Psoas muscle (tissue), 8 donors: ENCODE data around the gene ARHGEF37. TPM values are rescaled to one million over a fixed set of nuclear protein-coding genes. Genes with fewer than 3 reads are reported as not detected.

Experiments used
- ATAC-seq, 4 donors: fragments of 200-7000 bp; cut with Tn5 transposase; one replicate each; pipeline ENCODE4 v1.9.1; 2020; ENCODE audit warnings: moderate library complexity in 3 of 4, mild to moderate bottlenecking in 2 of 4
- DNase-seq, 2 donors: peaks; one replicate each; pipeline ENCODE4 v3.0.0-alpha.2; 2020
- H3K27ac ChIP-seq: fragments of 200-600 bp; one replicate; pipeline ENCODE4 v1.8.0; 2022
- H3K27me3 ChIP-seq, 3 donors: fragments of 200-600 bp in 1 of 3; one replicate each; pipeline versions ENCODE4 v1.6.1 to v1.8.0; 2013 to 2022; ENCODE audit warnings: low read length in 2 of 3, mild to moderate bottlenecking in 2 of 3, moderate library complexity in 1 of 3; ENCODE audit not compliant: insufficient read depth in 3 of 3
- H3K36me3 ChIP-seq, 2 donors: fragments of 200-600 bp in 1 of 2; one replicate each; pipeline versions ENCODE4 v1.6.1 to v1.8.0; 2013 to 2022; ENCODE audit warnings: low read depth in 1 of 2, mild to moderate bottlenecking in 1 of 2, moderate library complexity in 1 of 2; ENCODE audit not compliant: insufficient read depth in 1 of 2
- H3K4me1 ChIP-seq: fragments of 200-600 bp; one replicate; pipeline ENCODE4 v1.8.0; 2022
- H3K4me3 ChIP-seq: fragments of 200-600 bp; one replicate; pipeline ENCODE4 v1.8.0; 2022; ENCODE audit warnings: mild to moderate bottlenecking
- H3K9me3 ChIP-seq: fragments of 200-600 bp; one replicate; pipeline ENCODE4 v1.8.0; 2022
- WGBS, 3 donors: extraction: QIAGEN DNeasy Blood & Tissue Kit; methylation state at CpG; one replicate each; pipeline versions ENCODE4 v1.1.6 to v1.1.7; 2013; 5-methylcytosine and 5-hydroxymethylcytosine counted together
- intact Hi-C, 2 donors: fragments of 100-400 bp; cut with DNase I; formaldehyde crosslinking; loops; one replicate each; pipeline versions ENCODE4 v1.11.0 to v1.14.2; 2022
- polyA plus RNA-seq, 3 donors: library from polyadenylated mRNA; stranded (reverse); fragments of 200-250 nt; gene quantifications; one replicate each; pipeline ENCODE4 v1.2.3, GENCODE V29; 2013
- total RNA-seq, 4 donors: library from RNA; stranded (reverse); fragmentation: NEBNext Ultra II Directional in 2 of 4; extraction: Animal tissue kit (Norgen Biotek cat#: 25700) in 2 of 4; gene quantifications; one replicate each; pipeline versions ENCODE4 v1.2.1 to v1.2.4, GENCODE V29; 2021 to 2023
- TF ChIP-seq, protein P1 (sequence below): fragments of 200-600 bp; IDR thresholded peaks from one replicate; pipeline ENCODE4 v1.8.0; 2022; ENCODE audit warnings: antibody characterized with exemption
- donor health status: healthy with polysubstance abuse.
- donor health status: DM: no; HTN: no; CAD: no; lungs with moderate emphysema.
- donor health status: Bipolar disorder and iron deficiency.
- donor health status: healthy.
- donor health status: DM: yes; HTN: yes; CAD: no.
- donor health status: DM: no; HTN: no; CAD: no.
- donor health status: DM: no; HTN: no; CAD: no.
- donor health status: DM: yes; HTN: yes; CAD: no.

The ARHGEF37 gene
- total and polyA plus RNA-seq, 7 donors, result 2.3 to 29.3 (median 13.4) TPM

- TF ChIP-seq, protein P1, sequence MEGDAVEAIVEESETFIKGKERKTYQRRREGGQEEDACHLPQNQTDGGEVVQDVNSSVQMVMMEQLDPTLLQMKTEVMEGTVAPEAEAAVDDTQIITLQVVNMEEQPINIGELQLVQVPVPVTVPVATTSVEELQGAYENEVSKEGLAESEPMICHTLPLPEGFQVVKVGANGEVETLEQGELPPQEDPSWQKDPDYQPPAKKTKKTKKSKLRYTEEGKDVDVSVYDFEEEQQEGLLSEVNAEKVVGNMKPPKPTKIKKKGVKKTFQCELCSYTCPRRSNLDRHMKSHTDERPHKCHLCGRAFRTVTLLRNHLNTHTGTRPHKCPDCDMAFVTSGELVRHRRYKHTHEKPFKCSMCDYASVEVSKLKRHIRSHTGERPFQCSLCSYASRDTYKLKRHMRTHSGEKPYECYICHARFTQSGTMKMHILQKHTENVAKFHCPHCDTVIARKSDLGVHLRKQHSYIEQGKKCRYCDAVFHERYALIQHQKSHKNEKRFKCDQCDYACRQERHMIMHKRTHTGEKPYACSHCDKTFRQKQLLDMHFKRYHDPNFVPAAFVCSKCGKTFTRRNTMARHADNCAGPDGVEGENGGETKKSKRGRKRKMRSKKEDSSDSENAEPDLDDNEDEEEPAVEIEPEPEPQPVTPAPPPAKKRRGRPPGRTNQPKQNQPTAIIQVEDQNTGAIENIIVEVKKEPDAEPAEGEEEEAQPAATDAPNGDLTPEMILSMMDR, result no peak
Observed at GRCh38 chr5:149541893-149542292, 39.4 kb upstream of the ARHGEF37 start.

DNA sequence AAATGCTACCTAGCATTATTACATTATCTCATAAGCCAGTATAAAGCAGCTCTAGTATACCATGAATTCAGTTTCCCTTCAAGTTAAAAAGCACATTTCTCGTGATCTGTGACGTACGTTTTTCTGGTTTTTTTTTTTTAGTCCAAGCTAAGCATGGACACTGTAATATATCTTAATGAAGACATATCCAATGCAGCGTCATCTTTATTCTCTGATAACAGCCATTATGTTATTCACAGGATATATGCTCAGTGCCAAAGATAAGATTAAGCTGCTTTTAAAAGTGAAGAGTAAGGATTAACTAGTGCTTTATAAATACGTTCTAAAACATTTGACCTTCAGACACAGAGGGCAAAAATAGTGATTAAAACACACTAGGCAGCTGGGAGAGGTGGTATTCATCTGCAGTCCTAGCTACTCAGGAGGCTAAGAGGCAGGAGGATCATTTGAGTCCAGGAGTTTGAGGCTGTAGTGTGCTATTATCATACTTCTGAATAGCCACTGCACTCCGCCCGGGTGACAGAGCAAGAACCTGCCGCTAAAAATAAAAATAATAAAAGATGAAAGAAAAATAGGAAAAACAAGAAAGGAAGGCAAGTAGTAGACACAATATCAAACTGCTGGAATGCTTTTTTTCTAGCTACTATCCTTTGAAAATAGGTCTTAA is 37.8 kb upstream of the ARHGEF37 start:
- Histone ChIP-seq H3K36me3 (peaks cover 0 to 73% of the 10 kb centered on the region in 2 donors), H3K4me1 (peaks cover 86% of the 10 kb centered on the region), H3K4me3 (peak overlapping the region; percentile 12), H3K27ac (peak overlapping the region; percentile 20), H3K27me3 (no peaks in the 10 kb centered on the region), H3K9me3 (no peaks in the 10 kb centered on the region)
- DNase-seq (no peak), ATAC-seq (no peak)
- 44 to 60% (median 48%) methylated on average over 8 of the region's 8 CpGs for WGBS, 3 donors
- TF ChIP-seq, protein P1, result no peak
- intact Hi-C loops, result loop anchor here in 1 of 2 donors (5.0 kb wide), 1 partner anchor 46 kb away; no protein-coding TSS in a partner anchor

More at GRCh38 chr5:149541893-149542292, 39.4 kb upstream of the ARHGEF37 start:
- Histone ChIP-seq H3K27ac (no peak overlapping the region), H3K27me3 (no peaks in the 10 kb centered on the region), H3K4me1 (peaks cover 83% of the 10 kb centered on the region), H3K36me3 (peaks cover 0 to 77% of the 10 kb centered on the region in 2 donors), H3K9me3 (no peaks in the 10 kb centered on the region), H3K4me3 (no peak overlapping the region)
- DNase-seq, result no peak
- ATAC-seq, result peak in 3 of 4 donors; percentile 14 to 32 (median 29)
- intact Hi-C loops, result loop anchor here in 1 of 2 donors (5.0 kb wide), 1 partner anchor 45 kb away; no protein-coding TSS in a partner anchor
- whole genome bisulfite sequencing, 3 donors, result 52 to 71% (median 52%) methylated on average over 6 of the region's 6 CpGs

DNA sequence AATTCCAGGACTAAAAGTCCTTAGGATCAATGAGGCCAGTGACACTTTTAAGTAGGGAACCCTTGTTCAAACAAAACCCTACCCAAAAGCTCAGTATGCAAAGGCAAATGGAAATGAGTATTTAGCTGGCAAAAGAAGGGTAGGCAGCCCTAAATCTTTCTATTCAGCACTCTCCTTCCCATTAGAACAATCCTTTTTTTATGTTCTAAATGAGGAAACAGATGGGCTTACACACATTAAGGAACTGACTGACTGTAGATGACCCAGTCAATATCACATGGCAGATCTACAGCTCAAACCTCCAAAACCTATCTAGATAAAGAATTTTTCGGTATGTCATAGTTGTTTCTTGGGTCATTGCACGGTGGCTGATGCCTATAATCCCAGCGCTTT is 37.3 kb upstream of the ARHGEF37 start:
- ATAC-seq (no peak), DNase-seq (no peak)
- intact Hi-C loops, result loop anchor here in 1 of 2 donors (5.0 kb wide), 1 partner anchor 47 kb away; no protein-coding TSS in a partner anchor
- 63 to 81% (median 73%) methylated on average over 3 of the region's 3 CpGs for WGBS, 3 donors
- Histone ChIP-seq H3K36me3 (peaks cover 0 to 73% of the 10 kb centered on the region in 2 donors), H3K27ac (peak overlapping the region; percentile 20), H3K27me3 (no peaks in the 10 kb centered on the region), H3K9me3 (no peaks in the 10 kb centered on the region), H3K4me1 (peaks cover 86% of the 10 kb centered on the region), H3K4me3 (peak overlapping the region; percentile 12)
- TF ChIP-seq, protein P1, result no peak

- Histone ChIP-seq H3K27me3 (no peaks in the 10 kb centered on the region), H3K9me3 (no peaks in the 10 kb centered on the region), H3K36me3 (peaks cover 4 to 76% of the 10 kb centered on the region in 2 donors), H3K4me3 (peak overlapping the region; percentile 91), H3K27ac (peak overlapping the region; percentile 99), H3K4me1 (peaks cover 73% of the 10 kb centered on the region)
- DNase-seq (no peak), ATAC-seq (no peak)
- TF ChIP-seq, protein P1, result no peak
- intact Hi-C loops, result no loop called here
- 44 to 64% (median 46%) methylated on average over 6 of the region's 6 CpGs for WGBS, 3 donors
Observed at GRCh38 chr5:149545327-149545726, 36.0 kb upstream of the ARHGEF37 start.
